ENCODE results near the gene PLEKHA1.

Gene PLEKHA1

DNA sequence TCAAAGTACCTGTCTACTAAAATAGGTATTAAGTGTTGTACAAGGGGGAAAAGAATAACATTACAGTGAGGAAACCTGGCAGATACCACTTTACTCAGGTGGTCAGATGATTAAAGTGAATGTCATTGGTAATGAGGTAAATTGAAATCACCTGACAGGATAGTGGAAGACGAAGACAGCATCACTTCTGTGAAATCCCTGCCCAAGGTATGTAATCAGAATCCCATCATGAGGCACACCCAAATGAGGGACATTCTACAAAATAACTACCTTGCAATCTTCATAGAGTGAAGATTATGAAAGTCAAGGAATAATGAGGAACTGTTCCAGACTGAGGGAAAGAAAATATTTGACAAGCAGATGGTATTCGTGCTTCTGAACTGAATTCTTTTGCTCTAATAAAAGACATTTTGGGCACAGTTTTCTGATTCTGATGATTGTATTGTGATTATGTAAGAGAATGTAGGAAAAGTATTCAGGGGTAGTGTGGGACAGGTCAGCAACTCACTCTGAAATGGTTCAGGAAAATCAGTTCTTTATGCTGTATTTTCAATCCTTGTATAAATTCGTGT is 46.6 kb downstream of the PLEKHA1 start:
- Histone ChIP-seq H3K14ac (ENCODE audit: low read length in 2 of 2) (no peak overlapping the region), H2BK5ac (ENCODE audit: low read depth, low read length, poor library complexity, severe bottlenecking) (no peak overlapping the region), H3K4me1 (ENCODE audit: control insufficient read depth, insufficient read depth, low read depth, low read length) (no peaks in the 10 kb centered on the region), H4K91ac (ENCODE audit: low read length) (no peak overlapping the region), H3K18ac (ENCODE audit: low read depth in 1 of 2, low read length in 2 of 2) (no peak overlapping the region), H2AK5ac (ENCODE audit: low read length, severe bottlenecking) (no peak overlapping the region), H2BK12ac (ENCODE audit: low read length in 2 of 2) (no peak overlapping the region), H2BK120ac (ENCODE audit: low read depth, low read length) (no peak overlapping the region), H3K27ac (ENCODE audit: low read length, poor library complexity, severe bottlenecking) (no peak overlapping the region), H3K9me3 (ENCODE audit: control insufficient read depth, low read length) (no peaks in the 10 kb centered on the region), H2BK15ac (ENCODE audit: low read depth, poor library complexity, severe bottlenecking) (no peak overlapping the region), H3K79me1 (replicated peaks; ENCODE audit: low read length, poor library complexity, severe bottlenecking) (peaks cover 13% of the 10 kb centered on the region), H3K36me3 (ENCODE audit: control insufficient read depth in 1 of 2, insufficient read depth in 2 of 2, low read depth in 1 of 2, low read length in 2 of 2) (peaks cover 4 to 38% of the 10 kb centered on the region in 2 experiments), H3K4ac (ENCODE audit: low read depth in 1 of 2, low read length in 2 of 2) (no peak overlapping the region), H3K9ac (ENCODE audit: low read length) (peak overlapping the region; percentile 71), H3K4me3 (ENCODE audit: insufficient read depth in 1 of 2, low read depth in 1 of 2, low read length in 2 of 2) (peak overlapping the region in 1 of 2 experiments; percentile 60), H2AFZ (ENCODE audit: low read depth, low read length) (no peak overlapping the region), H4K8ac (ENCODE audit: low read length) (no peak overlapping the region), H3K27me3 (ENCODE audit: control insufficient read depth in 1 of 2, insufficient read depth in 1 of 2, low read length in 2 of 2) (no peaks in the 10 kb centered on the region), H3K4me2 (ENCODE audit: low read length, poor library complexity, severe bottlenecking) (no peak overlapping the region), H3K23ac (ENCODE audit: low read length in 2 of 2) (no peak overlapping the region)
- no peak for DNase-seq
- 89% methylated on average over 2 of the region's 3 CpGs for WGBS

- H2AK5ac ChIP-seq (ENCODE audit: low read length, severe bottlenecking), result no peak overlapping the region
- H3K4me1 ChIP-seq (ENCODE audit: control insufficient read depth, insufficient read depth, low read depth, low read length), result no peaks in the 10 kb centered on the region
- H3K9me3 ChIP-seq (ENCODE audit: control insufficient read depth, low read length), result no peaks in the 10 kb centered on the region
- no peak overlapping the region for H3K9ac ChIP-seq (ENCODE audit: low read length)
- no peak overlapping the region for H2BK5ac ChIP-seq (ENCODE audit: low read depth, low read length, poor library complexity, severe bottlenecking)
- no peak overlapping the region for H2AFZ ChIP-seq (ENCODE audit: low read depth, low read length)
- H3K14ac ChIP-seq (ENCODE audit: low read length in 2 of 2), result no peak overlapping the region
- H4K8ac ChIP-seq (ENCODE audit: low read length), result no peak overlapping the region
- H2BK120ac ChIP-seq (ENCODE audit: low read depth, low read length), result no peak overlapping the region
- no peak overlapping the region for H3K4ac ChIP-seq (ENCODE audit: low read depth in 1 of 2, low read length in 2 of 2)
- H3K4me2 ChIP-seq (ENCODE audit: low read length, poor library complexity, severe bottlenecking), result no peak overlapping the region
- H3K36me3 ChIP-seq (ENCODE audit: control insufficient read depth in 1 of 2, insufficient read depth in 2 of 2, low read depth in 1 of 2, low read length in 2 of 2), result peaks cover 2 to 34% of the 10 kb centered on the region in 2 experiments
- H3K4me3 ChIP-seq (ENCODE audit: insufficient read depth in 1 of 2, low read depth in 1 of 2, low read length in 2 of 2), result no peak overlapping the region
- no peak overlapping the region for H3K18ac ChIP-seq (ENCODE audit: low read depth in 1 of 2, low read length in 2 of 2)
- H4K91ac ChIP-seq (ENCODE audit: low read length), result no peak overlapping the region
- no peak overlapping the region for H2BK15ac ChIP-seq (ENCODE audit: low read depth, poor library complexity, severe bottlenecking)
- no peak for DNase-seq
- H3K23ac ChIP-seq (ENCODE audit: low read length in 2 of 2), result no peak overlapping the region
- H3K79me1 ChIP-seq (replicated peaks; ENCODE audit: low read length, poor library complexity, severe bottlenecking), result peaks cover 11% of the 10 kb centered on the region
- H3K27me3 ChIP-seq (ENCODE audit: control insufficient read depth in 1 of 2, insufficient read depth in 1 of 2, low read length in 2 of 2), result no peaks in the 10 kb centered on the region
- no peak overlapping the region for H2BK12ac ChIP-seq (ENCODE audit: low read length in 2 of 2)
- H3K27ac ChIP-seq (ENCODE audit: low read length, poor library complexity, severe bottlenecking), result no peak overlapping the region
Observed at GRCh38 chr10:122421742-122422141, 47.2 kb downstream of the PLEKHA1 start.

GRCh38 chr10:122422266-122422989 is 47.9 kb downstream of the PLEKHA1 start:
- Histone ChIP-seq H4K8ac (ENCODE audit: low read length) (no peak overlapping the region), H2AK5ac (ENCODE audit: low read length, severe bottlenecking) (no peak overlapping the region), H2BK15ac (ENCODE audit: low read depth, poor library complexity, severe bottlenecking) (no peak overlapping the region), H3K9me3 (ENCODE audit: control insufficient read depth, low read length) (no peaks in the 10 kb centered on the region), H3K4ac (ENCODE audit: low read depth in 1 of 2, low read length in 2 of 2) (no peak overlapping the region), H3K14ac (ENCODE audit: low read length in 2 of 2) (no peak overlapping the region), H2BK12ac (ENCODE audit: low read length in 2 of 2) (no peak overlapping the region), H4K91ac (ENCODE audit: low read length) (no peak overlapping the region), H2BK120ac (ENCODE audit: low read depth, low read length) (no peak overlapping the region), H3K9ac (ENCODE audit: low read length) (no peak overlapping the region), H3K4me3 (ENCODE audit: insufficient read depth in 1 of 2, low read depth in 1 of 2, low read length in 2 of 2) (no peak overlapping the region), H3K36me3 (ENCODE audit: control insufficient read depth in 1 of 2, insufficient read depth in 2 of 2, low read depth in 1 of 2, low read length in 2 of 2) (peaks cover 2 to 38% of the 10 kb centered on the region in 2 experiments), H2BK5ac (ENCODE audit: low read depth, low read length, poor library complexity, severe bottlenecking) (no peak overlapping the region), H3K4me1 (ENCODE audit: control insufficient read depth, insufficient read depth, low read depth, low read length) (no peaks in the 10 kb centered on the region), H2AFZ (ENCODE audit: low read depth, low read length) (no peak overlapping the region), H3K79me1 (replicated peaks; ENCODE audit: low read length, poor library complexity, severe bottlenecking) (peaks cover 11% of the 10 kb centered on the region), H3K27ac (ENCODE audit: low read length, poor library complexity, severe bottlenecking) (no peak overlapping the region), H3K4me2 (ENCODE audit: low read length, poor library complexity, severe bottlenecking) (no peak overlapping the region), H3K27me3 (ENCODE audit: control insufficient read depth in 1 of 2, insufficient read depth in 1 of 2, low read length in 2 of 2) (no peaks in the 10 kb centered on the region), H3K23ac (ENCODE audit: low read length in 2 of 2) (no peak overlapping the region), H3K18ac (ENCODE audit: low read depth in 1 of 2, low read length in 2 of 2) (peak overlapping the region in 1 of 2 experiments; percentile 24)
- 92% methylated on average over 5 of the region's 5 CpGs for WGBS
- DNase-seq, result no peak

DNA sequence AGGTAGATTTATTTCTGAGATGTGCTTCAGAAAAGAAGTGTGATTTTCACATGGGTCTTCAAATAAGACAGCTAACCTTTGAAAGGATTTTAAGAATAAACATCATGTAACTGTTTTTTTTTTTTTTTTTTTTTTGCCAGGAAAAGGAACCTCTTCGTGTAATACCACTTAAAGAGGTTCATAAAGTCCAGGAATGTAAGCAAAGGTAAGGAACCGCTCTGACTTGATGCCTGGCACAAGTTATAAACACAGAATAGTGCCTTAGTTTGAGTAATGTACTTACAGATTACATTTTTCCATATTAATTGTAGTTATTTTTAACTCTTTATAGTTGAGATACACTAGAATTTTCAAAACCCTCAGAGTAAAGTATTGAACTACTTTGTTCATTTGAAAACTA is 49.6 kb downstream of the PLEKHA1 start:
- no peak overlapping the region for H2BK15ac ChIP-seq (ENCODE audit: low read depth, poor library complexity, severe bottlenecking)
- no peak overlapping the region for H3K9ac ChIP-seq (ENCODE audit: low read length)
- no peak overlapping the region for H4K8ac ChIP-seq (ENCODE audit: low read length)
- no peak for DNase-seq
- no peak overlapping the region for H3K14ac ChIP-seq (ENCODE audit: low read length in 2 of 2)
- H3K79me1 ChIP-seq (replicated peaks; ENCODE audit: low read length, poor library complexity, severe bottlenecking), result peaks cover 6% of the 10 kb centered on the region
- 100% methylated on average over 2 of the region's 2 CpGs for WGBS
- no peak overlapping the region for H2BK120ac ChIP-seq (ENCODE audit: low read depth, low read length)
- H3K4me3 ChIP-seq (ENCODE audit: insufficient read depth in 1 of 2, low read depth in 1 of 2, low read length in 2 of 2), result no peak overlapping the region
- no peak overlapping the region for H2BK5ac ChIP-seq (ENCODE audit: low read depth, low read length, poor library complexity, severe bottlenecking)
- H3K18ac ChIP-seq (ENCODE audit: low read depth in 1 of 2, low read length in 2 of 2), result no peak overlapping the region
- H3K4ac ChIP-seq (ENCODE audit: low read depth in 1 of 2, low read length in 2 of 2), result no peak overlapping the region
- H4K91ac ChIP-seq (ENCODE audit: low read length), result no peak overlapping the region
- no peak overlapping the region for H3K27ac ChIP-seq (ENCODE audit: low read length, poor library complexity, severe bottlenecking)
- H3K27me3 ChIP-seq (ENCODE audit: control insufficient read depth in 1 of 2, insufficient read depth in 1 of 2, low read length in 2 of 2), result no peaks in the 10 kb centered on the region
- no peak overlapping the region for H3K23ac ChIP-seq (ENCODE audit: low read length in 2 of 2)
- no peak overlapping the region for H2BK12ac ChIP-seq (ENCODE audit: low read length in 2 of 2)
- no peak overlapping the region for H2AFZ ChIP-seq (ENCODE audit: low read depth, low read length)
- H3K9me3 ChIP-seq (ENCODE audit: control insufficient read depth, low read length), result no peaks in the 10 kb centered on the region
- peaks cover 5 to 43% of the 10 kb centered on the region in 2 experiments for H3K36me3 ChIP-seq (ENCODE audit: control insufficient read depth in 1 of 2, insufficient read depth in 2 of 2, low read depth in 1 of 2, low read length in 2 of 2)
- H3K4me2 ChIP-seq (ENCODE audit: low read length, poor library complexity, severe bottlenecking), result no peak overlapping the region
- no peaks in the 10 kb centered on the region for H3K4me1 ChIP-seq (ENCODE audit: control insufficient read depth, insufficient read depth, low read depth, low read length)
- H2AK5ac ChIP-seq (ENCODE audit: low read length, severe bottlenecking), result no peak overlapping the region

Data from mesenchymal stem cell (in vitro differentiated cells and primary cell).